GF-D8 (cell line): ENCODE data around the gene FBXL7.

ENCODE experiments used
- DNase-seq: peaks from one replicate; lab custom pipeline; 2025; lab: John Stamatoyannopoulos, UW

The FBXL7 gene

GRCh38 chr5:15948190-15948589 is 448.2 kb downstream of the FBXL7 start:
- DNase-seq, result no peak

GRCh38 chr5:15951126-15951525 is 451.1 kb downstream of the FBXL7 start:
- DNase-seq, result no peak

GRCh38 chr5:15951550-15951949 is 451.6 kb downstream of the FBXL7 start:
- DNase-seq, result no peak

GRCh38 chr5:15956622-15957021 is 456.6 kb downstream of the FBXL7 start:
- DNase-seq, result no peak

- DNase-seq, result no peak
These were observed 457.1 kb downstream of the FBXL7 start for GRCh38 chr5:15957124-15957523.

- DNase-seq, result no peak
These were observed 459.6 kb downstream of the FBXL7 start for GRCh38 chr5:15959370-15960164.

GRCh38 chr5:15966066-15966640 is 466.2 kb downstream of the FBXL7 start:
- DNase-seq, result no peak

- no peak for DNase-seq
These were observed 466.7 kb downstream of the FBXL7 start for GRCh38 chr5:15966651-15967050.

GRCh38 chr5:15968993-15969392 is 469.0 kb downstream of the FBXL7 start:
- no peak for DNase-seq

GRCh38 chr5:15977851-15978250 is 477.9 kb downstream of the FBXL7 start:
- no peak for DNase-seq

GRCh38 chr5:15980835-15981234 is 480.9 kb downstream of the FBXL7 start:
- DNase-seq, result no peak

- DNase-seq, result no peak
These were observed 483.4 kb downstream of the FBXL7 start for GRCh38 chr5:15983392-15983791.
